GM19238 (cell line): ENCODE data around the gene C1QL3.

ENCODE experiments used
- DNase-seq: peaks from one replicate; pipeline ENCODE4 v3.0.0; 2011; ENCODE audit warnings: low spot score; ENCODE audit not compliant: insufficient read length

Gene C1QL3

DNA sequence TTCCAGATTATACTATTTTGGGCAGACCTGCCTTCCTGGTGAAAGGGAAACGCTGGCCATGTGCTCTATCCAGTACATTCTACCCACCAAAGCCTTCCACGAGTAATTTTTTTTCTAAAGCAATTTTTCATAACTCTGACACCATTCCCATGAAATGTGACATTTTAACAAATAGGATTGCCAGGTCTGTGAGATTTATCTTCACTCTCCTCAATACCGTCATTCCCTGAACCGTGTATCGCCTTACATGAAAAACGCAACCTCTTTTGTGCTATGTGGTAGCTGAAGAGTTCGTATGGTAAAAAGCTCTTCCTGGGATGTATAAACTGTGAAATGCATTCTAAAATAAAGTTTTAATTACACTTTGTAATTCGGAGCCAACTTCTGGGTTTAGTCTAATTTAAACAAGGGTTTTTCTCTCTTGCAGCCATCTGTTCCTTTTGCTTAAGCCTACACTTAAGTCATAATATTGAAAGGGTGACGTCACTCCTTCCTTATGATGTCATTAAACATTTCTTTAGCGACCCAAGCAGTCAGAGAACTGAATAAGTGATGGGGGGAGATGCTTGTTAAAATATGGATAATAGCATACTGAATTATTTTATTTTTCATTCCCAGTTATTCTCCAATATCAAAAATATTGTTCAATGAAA lies 27.7 kb downstream of the C1QL3 start:
- no peak for DNase-seq

DNA sequence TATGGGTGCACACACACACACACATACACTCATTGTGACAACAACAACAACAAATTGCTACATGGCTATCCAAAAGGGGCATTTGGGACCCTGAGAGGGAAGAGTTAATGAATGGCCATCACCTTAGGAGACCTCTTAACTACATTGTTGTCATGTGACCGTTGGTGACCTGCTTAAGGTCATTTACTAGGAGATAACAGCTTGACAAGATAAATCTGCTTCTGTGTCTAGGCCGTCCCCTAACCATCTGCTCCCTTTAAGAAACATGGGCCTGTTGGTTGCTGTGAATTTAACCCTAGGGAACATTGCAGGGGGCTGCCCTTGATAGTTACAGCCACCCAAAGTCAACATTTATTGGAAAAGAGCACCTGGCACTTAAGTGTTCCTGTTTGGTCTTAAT lies 29.7 kb downstream of the C1QL3 start:
- no peak for DNase-seq

DNA sequence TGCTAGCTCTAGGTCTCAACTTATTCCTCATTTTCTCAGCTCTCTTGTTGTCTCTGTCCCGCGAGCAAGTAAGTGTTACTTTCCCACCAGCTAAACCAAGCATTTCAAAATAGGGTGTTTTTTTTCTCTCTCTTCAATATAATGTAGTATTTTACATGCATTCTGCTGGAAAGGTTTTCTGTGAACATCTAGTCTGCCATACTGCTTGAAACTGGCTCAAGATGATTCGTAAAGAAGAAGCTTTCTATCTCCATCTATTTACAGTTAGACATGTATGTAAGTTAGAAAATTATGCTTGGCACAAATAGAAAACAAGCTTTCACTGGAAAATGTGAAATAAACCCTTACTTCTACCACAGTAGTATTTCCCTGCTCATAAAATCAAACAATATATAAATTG lies 31.2 kb downstream of the C1QL3 start:
- no peak for DNase-seq

DNA sequence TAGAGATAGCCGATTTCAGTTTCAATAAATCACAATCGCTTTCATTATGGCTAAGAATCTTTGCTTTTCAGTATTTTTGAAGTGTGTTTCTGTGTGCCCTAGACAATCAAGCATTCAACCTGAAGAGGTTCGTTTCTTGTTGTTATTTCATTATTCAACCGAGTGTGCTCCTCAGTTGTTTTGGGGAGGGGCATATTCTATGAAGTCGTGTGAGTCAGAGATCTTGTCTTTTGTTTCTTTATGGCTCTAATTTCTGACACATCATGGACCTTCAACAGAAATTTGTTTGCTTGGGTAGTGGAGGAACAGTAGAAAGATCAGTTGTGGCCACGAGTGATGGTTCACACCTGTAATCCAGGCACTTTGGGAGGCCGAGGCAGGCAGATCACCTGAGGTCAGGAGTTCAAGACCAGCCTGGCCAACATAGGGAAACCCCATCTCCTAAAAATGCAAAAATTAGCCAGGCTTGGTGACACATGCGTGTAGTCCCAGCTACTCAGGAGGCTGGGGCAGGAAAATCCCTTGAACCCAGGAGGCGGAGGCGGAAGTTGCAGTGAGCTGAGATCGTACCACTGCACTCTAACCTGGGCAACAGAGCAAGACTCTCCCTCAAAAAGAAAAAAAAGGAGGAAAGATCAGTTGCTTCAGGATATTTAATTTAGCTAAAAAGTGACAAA lies 38.3 kb downstream of the C1QL3 start:
- DNase-seq: no peak

DNA sequence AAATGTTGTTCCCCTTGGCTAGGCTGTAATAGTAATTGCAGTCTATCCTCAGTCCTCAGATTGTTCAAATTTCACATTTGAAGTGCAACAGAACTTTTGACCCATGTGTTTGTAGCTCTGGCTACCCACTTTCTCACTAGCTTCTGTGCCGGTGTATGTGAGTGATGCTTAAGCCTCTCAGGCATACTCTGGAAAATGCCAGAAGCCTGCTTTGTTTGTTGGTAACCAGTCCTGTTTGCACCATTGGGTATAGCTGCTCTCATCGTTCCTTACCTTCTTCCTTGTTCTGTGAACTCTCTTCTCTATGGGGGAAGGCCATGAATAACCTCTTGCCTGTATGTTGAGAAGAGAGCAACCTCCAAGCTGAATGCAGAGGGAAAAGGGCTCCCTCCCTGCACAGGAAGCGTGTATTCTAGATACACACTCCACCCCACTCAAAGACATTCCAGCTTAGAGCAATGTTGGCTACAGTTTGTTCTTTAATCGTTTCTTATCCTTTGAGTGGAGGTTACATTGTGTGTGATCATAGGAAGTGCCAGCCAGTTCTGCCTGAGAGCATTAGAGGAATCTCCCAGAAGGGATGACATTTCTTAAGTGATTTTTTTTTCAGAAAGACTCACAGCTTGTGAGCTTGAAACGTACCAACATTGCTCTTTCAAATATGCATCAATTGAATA lies 40.5 kb downstream of the C1QL3 start:
- DNase-seq: no peak

DNA sequence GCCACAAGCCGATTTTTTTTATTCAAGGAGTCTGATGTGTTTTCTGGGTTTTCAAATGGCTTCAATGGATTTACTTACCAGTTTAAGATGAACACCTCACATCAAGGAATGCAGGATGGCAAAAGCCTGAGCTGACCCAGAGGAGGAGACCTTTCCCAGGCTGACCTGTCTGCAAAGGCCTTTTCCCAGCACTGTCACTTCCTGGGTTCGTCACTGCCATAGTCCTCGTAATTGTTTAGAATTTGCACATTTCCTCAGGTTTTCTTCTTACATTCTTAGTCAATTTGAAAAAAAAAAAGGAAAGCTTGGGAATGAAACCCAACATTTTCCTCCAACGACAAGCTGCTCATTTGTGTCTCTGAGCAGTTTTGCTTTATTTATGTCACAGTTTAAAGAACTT lies 42.9 kb downstream of the C1QL3 start:
- DNase-seq: no peak

DNA sequence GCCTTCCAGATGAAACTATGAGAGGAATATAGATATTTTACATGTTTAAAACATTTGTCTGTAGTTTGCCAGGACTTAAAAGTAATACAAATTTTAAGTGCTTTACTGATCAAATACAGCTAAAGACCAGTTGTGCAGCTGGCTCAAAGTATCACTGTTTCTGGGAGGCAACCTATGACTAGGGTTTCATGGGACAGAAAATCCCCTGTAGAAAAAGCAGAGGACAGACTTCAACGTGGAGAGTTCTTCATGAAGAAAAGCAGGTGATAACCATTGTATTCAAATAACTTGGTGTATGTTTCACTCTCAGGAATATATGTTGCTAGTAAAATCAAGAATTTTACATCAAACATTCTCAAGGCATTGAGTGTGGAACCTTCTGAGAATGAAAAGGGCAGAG lies 43.9 kb downstream of the C1QL3 start:
- no peak for DNase-seq

DNA sequence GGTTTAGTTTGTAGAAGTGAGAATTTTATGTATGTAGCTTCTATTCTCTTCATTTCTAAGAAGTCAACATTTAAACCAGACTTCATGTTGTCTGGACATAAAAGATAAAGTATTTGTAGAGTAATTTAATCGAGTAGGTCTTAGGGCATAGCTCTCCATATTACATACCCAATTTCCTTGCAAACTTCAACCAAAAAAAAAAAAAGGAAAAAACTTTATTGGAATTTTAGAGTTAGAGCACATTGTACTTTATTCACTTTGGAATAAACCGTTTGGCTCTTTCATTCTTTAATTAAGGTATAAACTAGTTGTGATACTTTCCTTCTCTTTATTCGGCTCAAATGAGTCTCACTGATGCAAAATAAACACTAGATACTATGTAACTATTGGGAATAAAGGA lies 48.9 kb downstream of the C1QL3 start:
- DNase-seq: no peak

DNA sequence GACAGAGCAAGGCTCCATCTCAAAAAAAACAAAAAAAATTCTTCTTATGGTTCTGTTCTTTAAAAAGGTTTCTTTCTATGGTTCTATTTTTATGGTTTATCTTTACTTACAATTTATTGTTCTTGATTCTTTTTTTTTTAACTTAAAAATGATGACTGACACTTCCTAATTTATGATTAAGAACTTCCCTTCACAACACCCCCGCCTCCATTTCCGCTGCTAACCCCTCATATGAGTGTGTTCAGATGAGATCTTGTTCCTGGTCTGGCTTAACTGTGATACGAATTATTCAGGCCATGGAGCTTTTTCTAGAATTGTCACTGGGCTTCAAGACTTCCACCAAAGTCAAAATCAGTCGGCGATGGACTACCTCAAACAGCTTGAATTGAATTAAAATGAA lies 50.9 kb downstream of the C1QL3 start:
- no peak for DNase-seq

DNA sequence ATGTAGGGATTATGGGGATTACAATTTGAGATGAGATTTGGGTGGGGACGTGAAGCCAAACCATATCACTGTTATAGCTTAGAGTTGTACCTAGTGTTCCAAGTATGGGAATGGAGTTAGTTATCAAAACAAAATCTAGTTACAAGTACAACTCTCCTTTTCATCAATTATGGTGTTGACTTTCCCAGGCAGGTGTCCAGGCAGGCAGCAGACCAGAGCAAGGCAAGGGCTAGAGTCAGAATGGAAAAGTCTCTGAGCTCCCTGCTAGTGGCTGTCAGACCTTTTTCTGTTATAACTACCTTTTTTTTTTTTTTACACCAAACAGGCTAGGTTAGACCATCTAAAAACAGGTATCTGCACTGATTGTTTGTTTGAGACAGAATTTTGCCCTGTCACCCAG lies 55.7 kb downstream of the C1QL3 start:
- no peak for DNase-seq
